K562 (cell line): ENCODE results near the gene MOSPD2.

ENCODE experiments used
- BHLHE40 ChIP-seq: IDR thresholded peaks from 2 replicates; pipeline ENCODE4 v1.6.1; 2011; ENCODE audit warnings: low read length, improper control_type of control experiment
- CBX3 ChIP-seq, 2 experiments: IDR thresholded peaks; 1 replicate in 1 of 2; 2 replicates in 1 of 2; pipeline ENCODE4 v1.6.1; 2012; ENCODE audit warnings: inconsistent platforms in 2 of 2, low read length in 2 of 2, borderline replicate concordance in 1 of 2, control low read depth in 1 of 2
- CTCF ChIP-seq, 3 experiments: IDR thresholded peaks in 2 of 3; conservative IDR thresholded peaks in 1 of 3; 2 replicates each; pipeline ENCODE4 v1.5.1; 2011 to 2012; ENCODE audit warnings: low read length in 3 of 3, mild to moderate bottlenecking in 3 of 3, control low read depth in 2 of 3, improper control_type of control experiment in 1 of 3, inconsistent platforms in 1 of 3, low read depth in 1 of 3, mixed read lengths in 1 of 3, moderate library complexity in 1 of 3; ENCODE audit not compliant: insufficient read depth in 2 of 3
- EZH2 ChIP-seq: IDR thresholded peaks from 2 replicates; pipeline ENCODE4 v1.6.1; 2012; ENCODE audit warnings: low read depth, mild to moderate bottlenecking, inconsistent platforms, low read length, borderline replicate concordance
- RFX1 ChIP-seq: fragments of 450-650 bp; IDR thresholded peaks from 2 replicates; pipeline ENCODE4 v1.6.1; 2016; ENCODE audit warnings: mild to moderate bottlenecking, moderate library complexity
- SP2 ChIP-seq: IDR thresholded peaks from 2 replicates; pipeline ENCODE4 v1.6.1; 2011; ENCODE audit warnings: mild to moderate bottlenecking, low read depth, low read length, moderate library complexity; ENCODE audit not compliant: poor library complexity, severe bottlenecking; ENCODE audit errors: extremely low read depth
- TAF7 ChIP-seq: fragments of 450-650 bp; IDR thresholded peaks from 2 replicates; pipeline ENCODE4 v1.6.1; 2016; ENCODE audit warnings: missing genetic modification characterization, missing compliant biosample characterization

GRCh38 chrX:14864631-14865030 is 8.6 kb upstream of the MOSPD2 start:
- no peak for TF ChIP-seq CTCF (IDR thresholded peaks at IDR 0.05 in 2 of 3, conservative IDR thresholded peaks at IDR 0.05 in 1 of 3; ENCODE audit: insufficient read depth in 2 of 3, low read depth in 1 of 3, low read length in 3 of 3)
- TF ChIP-seq TAF7 (tag): no peak
- no peak for TF ChIP-seq EZH2
- TF ChIP-seq CBX3 (IDR thresholded peaks at IDR 0.05; ENCODE audit: borderline replicate concordance in 1 of 2, low read length in 2 of 2): no peak
- no peak for TF ChIP-seq SP2
- TF ChIP-seq RFX1: no peak
- TF ChIP-seq BHLHE40: no peak
